ENCODE data around the gene HIGD1A. TPM values are rescaled to one million over a fixed set of nuclear protein-coding genes. Genes with fewer than 3 reads are reported as not detected.

The HIGD1A gene
- polyA plus RNA-seq, 1 of the 3 experiments (the other 2 are of a cell fraction): 72.1 TPM

DNA sequence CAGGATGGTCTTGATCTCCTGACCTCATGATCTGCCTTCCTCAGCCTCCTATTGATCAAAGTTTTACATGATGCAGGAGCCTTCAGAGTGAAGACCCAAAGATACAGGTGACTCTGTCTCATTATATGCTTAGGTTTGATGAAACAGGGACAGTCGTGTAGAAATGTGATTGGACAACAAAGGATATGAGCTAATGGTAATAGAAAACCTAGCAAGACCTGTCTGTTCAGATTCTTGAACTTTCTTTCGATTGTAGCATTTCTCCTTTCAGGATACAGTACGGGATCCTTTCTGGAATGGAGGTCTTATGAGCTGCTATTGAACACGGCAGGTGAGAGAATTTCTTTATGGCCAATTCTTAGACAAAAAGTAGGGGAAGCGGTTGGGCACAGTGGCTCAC lies 4.9 kb upstream of the HIGD1A start, which contains the start of gene ACKR2:
TSS of gene ACKR2 (plus strand) at position 244 of the 400 bp plus-strand sequence. CDS start 55,058 bp downstream, outside the sequence.
- ChIA-PET CTCF (interaction anchor here (0.8 to 1.0 kb wide), 2 partner anchors 10 to 30 kb away, joined by 3 to 4 read pairs; no protein-coding TSS in a partner anchor), POLR2A (no interaction called here)
- no peaks in the 10 kb centered on the region for H4K20me1 ChIP-seq (ENCODE audit: insufficient read depth)

DNA sequence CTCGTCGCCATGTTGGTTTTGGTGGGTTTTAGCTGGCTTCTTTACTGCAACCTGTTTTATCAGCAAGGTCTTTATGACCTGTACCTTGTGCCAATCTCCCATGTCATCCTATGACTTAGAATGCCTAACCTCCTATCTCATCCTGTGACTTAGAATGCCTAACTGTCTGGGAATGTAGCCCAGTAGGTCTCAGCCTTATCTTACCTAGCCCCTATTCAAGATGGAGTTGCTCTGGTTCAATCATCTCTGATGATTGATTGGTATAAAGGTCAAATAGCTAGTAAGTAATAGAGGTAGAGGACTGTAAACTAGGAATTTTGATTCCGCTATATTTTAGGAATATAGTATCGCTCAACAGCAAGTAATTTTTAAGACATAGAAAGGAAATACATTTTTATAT lies 3.6 kb upstream of the HIGD1A start:
- POLR2A ChIA-PET: no interaction called here
- TF ChIP-seq ELF1 (IDR thresholded peaks at IDR 0.05) (no peak), JUND (IDR thresholded peaks at IDR 0.05) (no peak), RCOR1 (IDR thresholded peaks at IDR 0.05; ENCODE audit: low read length) (no peak), NFIC (IDR thresholded peaks at IDR 0.05; ENCODE audit: borderline replicate concordance) (no peak), EP300 (IDR thresholded peaks at IDR 0.05; ENCODE audit: borderline replicate concordance in 1 of 2, low read depth in 1 of 2, low read length in 1 of 2) (no peak)
- no peak for DNase-seq

More for the DNA sequence above, 4.9 kb upstream of the HIGD1A start, which contains the start of gene ACKR2:
- WGBS (ENCODE audit: low lambda C conversion rate): 56% methylated on average over 5 of the region's 5 CpGs
- DNase-seq: no peak
- H3K9ac ChIP-seq: no peak within 1 kb of the TSS
- no peak within 1 kb of the TSS for H3K27ac ChIP-seq (ENCODE audit: low read depth in 2 of 2, low read length in 1 of 2)
- no peaks in the 10 kb centered on the region for H3K36me3 ChIP-seq (replicated peaks in 1 of 2; ENCODE audit: control insufficient read depth in 1 of 2, insufficient read depth in 2 of 2, low read length in 1 of 2)
- H3K9me3 ChIP-seq: no peaks in the 10 kb centered on the region
- no peaks in the 10 kb centered on the region for H3K27me3 ChIP-seq (ENCODE audit: insufficient read depth)
- no peaks in the 10 kb centered on the region for H3F3A ChIP-seq (replicated peaks; ENCODE audit: insufficient read depth)
- TF ChIP-seq, protein P1, sequence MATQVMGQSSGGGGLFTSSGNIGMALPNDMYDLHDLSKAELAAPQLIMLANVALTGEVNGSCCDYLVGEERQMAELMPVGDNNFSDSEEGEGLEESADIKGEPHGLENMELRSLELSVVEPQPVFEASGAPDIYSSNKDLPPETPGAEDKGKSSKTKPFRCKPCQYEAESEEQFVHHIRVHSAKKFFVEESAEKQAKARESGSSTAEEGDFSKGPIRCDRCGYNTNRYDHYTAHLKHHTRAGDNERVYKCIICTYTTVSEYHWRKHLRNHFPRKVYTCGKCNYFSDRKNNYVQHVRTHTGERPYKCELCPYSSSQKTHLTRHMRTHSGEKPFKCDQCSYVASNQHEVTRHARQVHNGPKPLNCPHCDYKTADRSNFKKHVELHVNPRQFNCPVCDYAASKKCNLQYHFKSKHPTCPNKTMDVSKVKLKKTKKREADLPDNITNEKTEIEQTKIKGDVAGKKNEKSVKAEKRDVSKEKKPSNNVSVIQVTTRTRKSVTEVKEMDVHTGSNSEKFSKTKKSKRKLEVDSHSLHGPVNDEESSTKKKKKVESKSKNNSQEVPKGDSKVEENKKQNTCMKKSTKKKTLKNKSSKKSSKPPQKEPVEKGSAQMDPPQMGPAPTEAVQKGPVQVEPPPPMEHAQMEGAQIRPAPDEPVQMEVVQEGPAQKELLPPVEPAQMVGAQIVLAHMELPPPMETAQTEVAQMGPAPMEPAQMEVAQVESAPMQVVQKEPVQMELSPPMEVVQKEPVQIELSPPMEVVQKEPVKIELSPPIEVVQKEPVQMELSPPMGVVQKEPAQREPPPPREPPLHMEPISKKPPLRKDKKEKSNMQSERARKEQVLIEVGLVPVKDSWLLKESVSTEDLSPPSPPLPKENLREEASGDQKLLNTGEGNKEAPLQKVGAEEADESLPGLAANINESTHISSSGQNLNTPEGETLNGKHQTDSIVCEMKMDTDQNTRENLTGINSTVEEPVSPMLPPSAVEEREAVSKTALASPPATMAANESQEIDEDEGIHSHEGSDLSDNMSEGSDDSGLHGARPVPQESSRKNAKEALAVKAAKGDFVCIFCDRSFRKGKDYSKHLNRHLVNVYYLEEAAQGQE (IDR thresholded peaks at IDR 0.05; ENCODE audit: low read depth, low read length): no peak
- no peak for TF ChIP-seq NRF1 (IDR thresholded peaks at IDR 0.05; ENCODE audit: low read depth, low read length)
- TF ChIP-seq TEAD4 (IDR thresholded peaks at IDR 0.05; ENCODE audit: borderline replicate concordance, insufficient read depth): no peak
- TF ChIP-seq, protein P2, sequence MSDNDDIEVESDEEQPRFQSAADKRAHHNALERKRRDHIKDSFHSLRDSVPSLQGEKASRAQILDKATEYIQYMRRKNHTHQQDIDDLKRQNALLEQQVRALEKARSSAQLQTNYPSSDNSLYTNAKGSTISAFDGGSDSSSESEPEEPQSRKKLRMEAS (IDR thresholded peaks at IDR 0.05; ENCODE audit: low read depth): no peak
- TF ChIP-seq JUND (IDR thresholded peaks at IDR 0.05): no peak
- TF ChIP-seq, protein P3, sequence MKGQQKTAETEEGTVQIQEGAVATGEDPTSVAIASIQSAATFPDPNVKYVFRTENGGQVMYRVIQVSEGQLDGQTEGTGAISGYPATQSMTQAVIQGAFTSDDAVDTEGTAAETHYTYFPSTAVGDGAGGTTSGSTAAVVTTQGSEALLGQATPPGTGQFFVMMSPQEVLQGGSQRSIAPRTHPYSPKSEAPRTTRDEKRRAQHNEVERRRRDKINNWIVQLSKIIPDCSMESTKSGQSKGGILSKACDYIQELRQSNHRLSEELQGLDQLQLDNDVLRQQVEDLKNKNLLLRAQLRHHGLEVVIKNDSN (IDR thresholded peaks at IDR 0.05; ENCODE audit: borderline replicate concordance, low read depth): no peak
- TF ChIP-seq POLR2AphosphoS5 (IDR thresholded peaks at IDR 0.05; ENCODE audit: low read depth, low read length): no peak
- TF ChIP-seq FOXM1 (IDR thresholded peaks at IDR 0.05; ENCODE audit: low read depth): no peak
- no peak for TF ChIP-seq RXRA (IDR thresholded peaks at IDR 0.05; ENCODE audit: borderline replicate concordance, low read depth)
- TF ChIP-seq FOSL2 (IDR thresholded peaks at IDR 0.05; ENCODE audit: borderline replicate concordance, low read depth): no peak
- no peak for TF ChIP-seq RCOR1 (IDR thresholded peaks at IDR 0.05; ENCODE audit: low read length)
- no peak for TF ChIP-seq ELF1 (IDR thresholded peaks at IDR 0.05)
- no peak for TF ChIP-seq EP300 (IDR thresholded peaks at IDR 0.05; ENCODE audit: borderline replicate concordance in 1 of 2, low read depth in 1 of 2, low read length in 1 of 2)
- TF ChIP-seq CHD2 (IDR thresholded peaks at IDR 0.05; ENCODE audit: low read length, partially characterized antibody): no peak
- TF ChIP-seq RFX5 (IDR thresholded peaks at IDR 0.05; ENCODE audit: low read length): no peak
- no peak for TF ChIP-seq FOXJ3 (CRISPR knock-in tag; IDR thresholded peaks at IDR 0.05)
- peaks cover 0 to 3% of the 10 kb centered on the region in 2 experiments; a peak in 1 of 4 replicates for H3K4me1 ChIP-seq (ENCODE audit: control insufficient read depth in 1 of 2, insufficient read depth in 2 of 2, low read depth in 1 of 2, low read length in 1 of 2)
- no peak within 1 kb of the TSS for H3K4me3 ChIP-seq (ENCODE audit: low read depth in 2 of 2, low read length in 1 of 2)
- H2AFZ ChIP-seq (ENCODE audit: low read depth): no peak within 1 kb of the TSS
- H3K9me2 ChIP-seq: no peaks in the 10 kb centered on the region
- H3K4me2 ChIP-seq: no peak within 1 kb of the TSS
- H3K79me2 ChIP-seq (ENCODE audit: insufficient read depth): no peaks in the 10 kb centered on the region

More for the DNA sequence above, 3.6 kb upstream of the HIGD1A start:
- Histone ChIP-seq H3K79me2 (ENCODE audit: insufficient read depth) (peaks cover 11% of the 10 kb centered on the region), H3K27ac (ENCODE audit: low read depth in 2 of 2, low read length in 1 of 2) (no peak overlapping the region), H3K27me3 (ENCODE audit: insufficient read depth) (no peaks in the 10 kb centered on the region), H3K4me3 (ENCODE audit: low read depth in 2 of 2, low read length in 1 of 2) (no peak overlapping the region), H3K9ac (no peak overlapping the region), H3F3A (replicated peaks; ENCODE audit: insufficient read depth) (peaks cover 4% of the 10 kb centered on the region), H2AFZ (ENCODE audit: low read depth) (no peak overlapping the region), H3K4me2 (no peak overlapping the region), H3K9me2 (no peaks in the 10 kb centered on the region), H3K9me3 (no peaks in the 10 kb centered on the region), H3K36me3 (replicated peaks in 1 of 2; ENCODE audit: control insufficient read depth in 1 of 2, insufficient read depth in 2 of 2, low read length in 1 of 2) (no peaks in the 10 kb centered on the region), H3K4me1 (ENCODE audit: control insufficient read depth in 1 of 2, insufficient read depth in 2 of 2, low read depth in 1 of 2, low read length in 1 of 2) (peaks cover 0 to 8% of the 10 kb centered on the region in 2 experiments; a peak in 2 of 4 replicates), H4K20me1 (ENCODE audit: insufficient read depth) (no peaks in the 10 kb centered on the region)
- 91% methylated on average over 4 of the region's 4 CpGs for WGBS (ENCODE audit: low lambda C conversion rate)
- CTCF ChIA-PET: interaction anchor here (0.7 to 3.6 kb wide), 3 partner anchors 23 to 74 kb away, joined by 3 to 15 read pairs (median 3); no protein-coding TSS in a partner anchor

Measured in SK-N-SH (cell line).